Hematopoietic multipotent progenitor cell (in vitro differentiated cells): ENCODE results near the gene ARSH. TPM values are rescaled to one million over a fixed set of nuclear protein-coding genes. Genes with fewer than 3 reads are reported as not detected.
"Not testable (repeated sequence)": the region's sequence is repeated elsewhere in the genome, so short reads cannot be mapped to it uniquely, and the experiment has no call there.

Experiments used
- DNase-seq, 3 donors: peaks; one replicate each; pipeline ENCODE4 v3.0.0-alpha.2; 2011 to 2015; ENCODE audit warnings: low read depth in 2 of 3, low spot score in 2 of 3
- total RNA-seq: library from RNA; depleted of rRNA; stranded (reverse); fragments of >200 nt; gene quantifications from one replicate; pipeline ENCODE4 v1.2.3, GENCODE V29; 2012

The ARSH gene
- not detected for total RNA-seq

- no peak for DNase-seq
Observed at GRCh38 chrX:3006495-3006894, at the start of gene ARSH. ARSH (plus strand) TSS chrX:3006546; CDS start chrX:3006613, 67 bp downstream.

- DNase-seq = no peak
Observed at GRCh38 chrX:2958199-2958598, 48.1 kb upstream of the ARSH start.

- DNase-seq = no peak
Observed at GRCh38 chrX:2960861-2961515, 45.4 kb upstream of the ARSH start.

- DNase-seq = no peak
Observed at GRCh38 chrX:2962381-2962780, 44.0 kb upstream of the ARSH start.

GRCh38 chrX:2963449-2963848, 42.9 kb upstream of the ARSH start:
- not testable (repeated sequence) for DNase-seq

- DNase-seq = not testable (repeated sequence)
Observed at GRCh38 chrX:2963992-2964794, 42.2 kb upstream of the ARSH start.

GRCh38 chrX:2965965-2966364, 40.4 kb upstream of the ARSH start:
- no peak for DNase-seq

GRCh38 chrX:2967012-2967411, 39.3 kb upstream of the ARSH start:
- no peak for DNase-seq

GRCh38 chrX:2967584-2967983, 38.8 kb upstream of the ARSH start:
- no peak for DNase-seq

- DNase-seq = peak in 1 of 3 donors; percentile 0
Observed at GRCh38 chrX:2967998-2968909, 38.1 kb upstream of the ARSH start.

GRCh38 chrX:2969021-2969420, 37.3 kb upstream of the ARSH start:
- no peak for DNase-seq

- DNase-seq = no peak
Observed at GRCh38 chrX:2972391-2972790, 34.0 kb upstream of the ARSH start.

GRCh38 chrX:2974961-2975360, 31.4 kb upstream of the ARSH start:
- no peak for DNase-seq

GRCh38 chrX:2978639-2979038, 27.7 kb upstream of the ARSH start:
- DNase-seq = not testable (repeated sequence)

GRCh38 chrX:2984342-2984741, 22.0 kb upstream of the ARSH start:
- DNase-seq = no peak

GRCh38 chrX:2989565-2989964, 16.8 kb upstream of the ARSH start:
- no peak for DNase-seq

- DNase-seq = no peak
Observed at GRCh38 chrX:3010532-3010931, 4.2 kb downstream of the ARSH start.

GRCh38 chrX:3017492-3017891, 11.1 kb downstream of the ARSH start:
- DNase-seq = no peak

GRCh38 chrX:3024176-3024575, 17.8 kb downstream of the ARSH start:
- no peak for DNase-seq

GRCh38 chrX:3026074-3026815, 19.9 kb downstream of the ARSH start:
- peak in 1 of 3 donors; percentile 28 for DNase-seq
